Common myeloid progenitor, CD34-positive (primary cell): ENCODE measurements around the gene AAK1.
A peak's percentile ranks its signal among the peaks of the same experiment; 100 is the strongest.

Experiments used
- CTCF ChIA-PET: fragments of 350-600 bp; sonication (Branson Sonifier 250); formaldehyde crosslinking; loops from one replicate; lab custom pipeline; 2021; ENCODE audit warnings: antibody characterized with exemption; lab: Charles Lee
- POLR2A ChIA-PET: fragments of 350-600 bp; sonication (Branson Sonifier 250); formaldehyde crosslinking; loops from one replicate; lab custom pipeline; 2021; ENCODE audit warnings: antibody characterized with exemption; lab: Charles Lee
- DNase-seq, 3 donors: peaks; one replicate each; pipeline versions ENCODE4 v3.0.0 to v3.0.0-alpha.2; 2013
- H3K27ac ChIP-seq, 2 experiments: 1 replicate in 1 of 2; 2 replicates in 1 of 2; pipeline ENCODE4 v1.7.0; 2013; ENCODE audit warnings: inconsistent platforms in 2 of 2, low read length in 2 of 2, mild to moderate bottlenecking in 2 of 2, low read depth in 1 of 2, moderate library complexity in 1 of 2; ENCODE audit not compliant: severe bottlenecking in 2 of 2, insufficient read depth in 1 of 2, poor library complexity in 1 of 2
- H3K27me3 ChIP-seq, 5 experiments: replicated peaks in 2 of 5; 1 replicate in 3 of 5; 2 replicates in 2 of 5; pipeline versions ENCODE4 v1.6.1 to v1.7.0; 2013; ENCODE audit warnings: low read length in 4 of 5, mild to moderate bottlenecking in 2 of 5, moderate library complexity in 2 of 5, inconsistent platforms in 1 of 5; ENCODE audit not compliant: insufficient read depth in 5 of 5, control insufficient read depth in 4 of 5
- H3K36me3 ChIP-seq, 4 experiments: 1 replicate in 2 of 4; 2 replicates in 2 of 4; pipeline versions ENCODE4 v1.6.1 to v1.7.0; 2013; ENCODE audit warnings: low read length in 3 of 4, control low read depth in 1 of 4, mild to moderate bottlenecking in 1 of 4; ENCODE audit not compliant: control insufficient read depth in 4 of 4, insufficient read depth in 4 of 4
- H3K4me1 ChIP-seq, 4 experiments: 1 replicate in 3 of 4; 2 replicates in 1 of 4; pipeline versions ENCODE4 v1.6.1 to v1.7.1; 2013; ENCODE audit warnings: low read length in 3 of 4, mild to moderate bottlenecking in 3 of 4, control low read depth in 1 of 4, inconsistent platforms in 1 of 4, moderate library complexity in 1 of 4; ENCODE audit not compliant: control insufficient read depth in 4 of 4, insufficient read depth in 4 of 4; ENCODE audit errors: control extremely low read depth in 1 of 4
- H3K4me3 ChIP-seq, 7 experiments: 1 replicate in 4 of 7; 2 replicates in 3 of 7; pipeline versions ENCODE4 v1.5.1 to v1.7.0; 2013; ENCODE audit warnings: mild to moderate bottlenecking in 7 of 7, low read length in 6 of 7, moderate library complexity in 6 of 7, inconsistent platforms in 2 of 7, low read depth in 2 of 7, control low read depth in 1 of 7; ENCODE audit not compliant: insufficient read depth in 4 of 7, control insufficient read depth in 1 of 7; ENCODE audit errors: extremely low read depth in 1 of 7
- H3K9me3 ChIP-seq, 5 experiments: 1 replicate in 4 of 5; 2 replicates in 1 of 5; pipeline versions ENCODE4 v1.6.1 to v1.7.1; 2013; ENCODE audit warnings: low read length in 4 of 5, mild to moderate bottlenecking in 2 of 5, inconsistent platforms in 1 of 5, low read depth in 1 of 5, moderate library complexity in 1 of 5; ENCODE audit not compliant: control insufficient read depth in 4 of 5, insufficient read depth in 2 of 5; ENCODE audit errors: control extremely low read depth in 1 of 5
- whole genome bisulfite sequencing: methylation state at CpG from one replicate; pipeline ENCODE4 v1.1.5; 2013; ENCODE audit not compliant: insufficient coverage; 5-methylcytosine and 5-hydroxymethylcytosine counted together

The AAK1 gene

GRCh38 chr2:69597843-69598610, 45.5 kb downstream of the AAK1 start:
- H3K27me3 ChIP-seq = no peaks in the 10 kb centered on the region
- H3K4me1 ChIP-seq = peaks cover 0 to 9% (median 3%) of the 10 kb centered on the region in 4 experiments
- peaks cover 0 to 5% (median 0%) of the 10 kb centered on the region in 4 experiments for H3K36me3 ChIP-seq
- WGBS = 100% methylated on average over 2 of the region's 5 CpGs
- H3K27ac ChIP-seq = no peak overlapping the region
- no peak overlapping the region for H3K4me3 ChIP-seq
- ChIA-PET POLR2A (no interaction called here), CTCF (no interaction called here)
- H3K9me3 ChIP-seq = no peaks in the 10 kb centered on the region
- no peak for DNase-seq

GRCh38 chr2:69597105-69597504, 46.4 kb downstream of the AAK1 start:
- ChIA-PET POLR2A (interaction anchor here (0.6 kb wide), 1 partner anchor 75 kb away, joined by 3 read pairs; no protein-coding TSS in a partner anchor), CTCF (interaction anchor here (0.9 to 2.7 kb wide), 4 partner anchors 13 to 61 kb away, joined by 3 to 17 read pairs (median 6); no protein-coding TSS in a partner anchor)
- H3K9me3 ChIP-seq = no peaks in the 10 kb centered on the region
- peak overlapping the region in 3 of 7 experiments; percentile 42 to 72 (median 56) for H3K4me3 ChIP-seq
- no peak overlapping the region for H3K27ac ChIP-seq
- no peaks in the 10 kb centered on the region for H3K27me3 ChIP-seq
- peaks cover 0 to 9% (median under 1%) of the 10 kb centered on the region in 4 experiments for H3K4me1 ChIP-seq
- peaks cover 0 to 5% (median 0%) of the 10 kb centered on the region in 4 experiments for H3K36me3 ChIP-seq
- peak in 1 of 3 donors; percentile 38 for DNase-seq
- WGBS = 8% methylated on average over 3 of the region's 5 CpGs

- DNase-seq = no peak
- Histone ChIP-seq H3K4me3 (no peak overlapping the region), H3K27me3 (no peaks in the 10 kb centered on the region), H3K36me3 (peaks cover 0 to 5% (median 0%) of the 10 kb centered on the region in 4 experiments), H3K27ac (no peak overlapping the region), H3K4me1 (peaks cover 0 to 16% (median 5%) of the 10 kb centered on the region in 4 experiments), H3K9me3 (no peaks in the 10 kb centered on the region)
- CTCF ChIA-PET = interaction anchor here (1.0 to 1.3 kb wide), 2 partner anchors 10 to 30 kb away, joined by 3 to 4 read pairs; no protein-coding TSS in a partner anchor
- POLR2A ChIA-PET = no interaction called here
- WGBS = no CpG with 5 or more reads among the region's 3 CpGs
Observed at GRCh38 chr2:69594341-69594740, 49.2 kb downstream of the AAK1 start.

DNA sequence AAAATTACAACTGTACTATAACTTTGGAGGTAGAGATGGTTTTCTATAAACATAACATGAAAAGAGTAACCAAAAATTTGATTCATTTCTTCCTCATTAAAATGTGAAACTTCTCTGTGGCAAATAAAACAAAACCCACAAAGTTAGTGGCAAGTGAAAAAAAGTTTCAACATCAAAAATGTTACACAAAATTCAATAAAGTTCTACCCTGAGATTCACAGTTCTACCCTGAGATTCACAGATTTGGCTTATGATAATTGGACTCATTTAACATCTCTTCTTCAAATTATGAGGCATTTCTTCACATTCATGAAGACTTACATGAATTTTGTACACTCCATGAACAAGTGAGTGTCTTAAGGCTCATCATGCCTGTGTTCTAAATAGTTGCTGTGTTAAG, 51.0 kb downstream of the AAK1 start:
- no peak overlapping the region for H3K4me3 ChIP-seq
- peaks cover 0 to 5% (median 0%) of the 10 kb centered on the region in 4 experiments for H3K36me3 ChIP-seq
- no peak for DNase-seq
- no peaks in the 10 kb centered on the region for H3K9me3 ChIP-seq
- H3K27me3 ChIP-seq = no peaks in the 10 kb centered on the region
- no peak overlapping the region for H3K27ac ChIP-seq
- POLR2A ChIA-PET = no interaction called here
- H3K4me1 ChIP-seq = peaks cover 0 to 13% (median 5%) of the 10 kb centered on the region in 4 experiments
- CTCF ChIA-PET = no interaction called here

DNA sequence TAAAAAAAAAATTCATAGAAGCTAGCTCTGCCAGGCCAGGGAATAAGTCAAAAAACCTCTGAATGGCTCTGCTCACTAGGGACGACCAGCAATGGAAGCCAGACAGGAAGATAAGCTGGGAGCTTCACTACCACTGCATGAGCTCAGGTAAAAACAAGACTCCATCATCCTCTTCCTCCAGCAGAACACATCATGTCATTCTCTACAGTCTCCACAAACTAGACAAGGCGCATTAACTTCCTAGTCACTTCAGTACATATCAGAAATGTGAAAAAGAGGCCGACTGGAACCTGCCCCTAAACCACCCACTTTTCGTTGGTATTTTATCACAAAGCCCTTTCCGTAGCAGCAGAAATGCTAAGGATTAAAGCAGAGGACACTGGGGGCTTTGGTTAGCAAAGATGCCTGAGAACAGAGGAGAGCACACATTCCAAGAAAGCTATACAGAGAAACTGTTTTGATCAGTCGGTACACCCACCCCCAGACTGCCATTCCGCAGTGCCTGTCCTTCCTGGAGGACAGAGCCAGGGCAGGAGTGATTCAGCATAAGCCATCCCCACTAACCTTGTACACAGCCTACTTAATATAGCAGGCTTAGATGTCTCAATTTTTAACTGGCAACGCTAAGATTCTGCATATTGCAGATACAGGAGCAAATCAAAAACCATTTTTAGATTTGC, 53.4 kb downstream of the AAK1 start:
- peak in 2 of 3 donors; percentile 21 to 63 for DNase-seq
- ChIA-PET CTCF (interaction anchor here (1.0 to 1.8 kb wide), 3 partner anchors 22 to 50 kb away, joined by 3 to 13 read pairs (median 3); no protein-coding TSS in a partner anchor), POLR2A (no interaction called here)
- H3K4me3 ChIP-seq = no peak overlapping the region
- H3K36me3 ChIP-seq = peaks cover 0 to 6% (median 0%) of the 10 kb centered on the region in 4 experiments
- peak overlapping the region in 1 of 2 experiments; percentile 58 for H3K27ac ChIP-seq
- H3K27me3 ChIP-seq = no peaks in the 10 kb centered on the region
- 45% methylated on average over 8 of the region's 8 CpGs for WGBS
- H3K4me1 ChIP-seq = peaks cover 0 to 9% (median 4%) of the 10 kb centered on the region in 4 experiments
- no peaks in the 10 kb centered on the region for H3K9me3 ChIP-seq

- Histone ChIP-seq H3K27me3 (no peaks in the 10 kb centered on the region), H3K4me3 (no peak overlapping the region), H3K4me1 (peaks cover under 1 to 18% (median 7%) of the 10 kb centered on the region in 4 experiments), H3K36me3 (peaks cover 0 to 3% (median 0%) of the 10 kb centered on the region in 4 experiments), H3K27ac (no peak overlapping the region), H3K9me3 (no peaks in the 10 kb centered on the region)
- ChIA-PET CTCF (interaction anchor here (13.7 kb wide), 1 partner anchor 22 kb away, joined by 125 read pairs; no protein-coding TSS in a partner anchor), POLR2A (no interaction called here)
- whole genome bisulfite sequencing = 92% methylated on average over 6 of the region's 6 CpGs
- no peak for DNase-seq
Observed at GRCh38 chr2:69588945-69589344, 54.6 kb downstream of the AAK1 start.
